GM18873 (cell line): ENCODE measurements around the gene SART3.
"Not testable (repeated sequence)": the region's sequence is repeated elsewhere in the genome, so short reads cannot be mapped to it uniquely, and the experiment has no call there.

Experiments used
- ATAC-seq: cut with Tn5 transposase; IDR thresholded peaks from one replicate; pipeline ENCODE4 v1.9.1; 2021; ENCODE audit warnings: mild to moderate bottlenecking, moderate library complexity, moderate number of reproducible peaks; ENCODE audit not compliant: unreplicated experiment, low FRiP score

Gene SART3

GRCh38 chr12:108598553-108599250 lies 37.7 kb upstream of the SART3 start:
- no peak for ATAC-seq

GRCh38 chr12:108597559-108598471 lies 36.8 kb upstream of the SART3 start, which contains the start of gene TMEM119:
TMEM119 (minus strand) TSS chr12:108598084; CDS start chr12:108592383, 5,701 bp downstream.
- ATAC-seq = no peak

DNA sequence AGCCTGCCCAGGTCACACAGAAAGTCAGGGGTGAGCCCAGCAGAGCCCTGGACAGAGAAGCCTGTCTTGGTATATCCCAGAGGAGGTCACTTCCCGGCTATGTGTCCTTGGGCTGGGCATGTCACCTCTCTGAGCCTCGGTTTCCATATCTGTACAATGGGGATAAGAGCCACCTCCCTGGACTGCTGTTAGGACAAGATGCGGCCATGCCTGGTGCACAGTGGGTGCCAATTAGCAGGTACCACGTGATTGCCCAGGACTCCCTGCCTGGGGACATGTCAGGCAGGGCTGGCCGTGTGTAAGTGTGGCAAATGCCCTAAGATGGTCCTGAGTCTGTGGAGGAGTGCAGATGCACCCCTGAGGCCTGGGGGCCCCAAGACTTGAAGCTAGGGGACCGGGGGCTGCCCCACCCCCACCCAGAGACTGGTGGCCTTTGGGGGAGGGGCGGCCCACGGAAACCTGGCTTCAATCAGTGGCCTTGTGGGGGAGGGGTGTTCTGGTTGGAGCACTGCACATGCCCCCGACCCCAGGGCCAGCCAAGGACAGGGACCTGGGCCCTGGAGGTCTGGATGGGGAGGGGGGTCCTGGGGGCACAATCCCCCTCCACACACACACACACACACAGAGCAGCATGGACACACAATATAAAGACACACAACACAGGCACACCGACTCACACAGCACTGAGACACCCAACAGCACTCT lies 36.0 kb upstream of the SART3 start:
- no peak for ATAC-seq

DNA sequence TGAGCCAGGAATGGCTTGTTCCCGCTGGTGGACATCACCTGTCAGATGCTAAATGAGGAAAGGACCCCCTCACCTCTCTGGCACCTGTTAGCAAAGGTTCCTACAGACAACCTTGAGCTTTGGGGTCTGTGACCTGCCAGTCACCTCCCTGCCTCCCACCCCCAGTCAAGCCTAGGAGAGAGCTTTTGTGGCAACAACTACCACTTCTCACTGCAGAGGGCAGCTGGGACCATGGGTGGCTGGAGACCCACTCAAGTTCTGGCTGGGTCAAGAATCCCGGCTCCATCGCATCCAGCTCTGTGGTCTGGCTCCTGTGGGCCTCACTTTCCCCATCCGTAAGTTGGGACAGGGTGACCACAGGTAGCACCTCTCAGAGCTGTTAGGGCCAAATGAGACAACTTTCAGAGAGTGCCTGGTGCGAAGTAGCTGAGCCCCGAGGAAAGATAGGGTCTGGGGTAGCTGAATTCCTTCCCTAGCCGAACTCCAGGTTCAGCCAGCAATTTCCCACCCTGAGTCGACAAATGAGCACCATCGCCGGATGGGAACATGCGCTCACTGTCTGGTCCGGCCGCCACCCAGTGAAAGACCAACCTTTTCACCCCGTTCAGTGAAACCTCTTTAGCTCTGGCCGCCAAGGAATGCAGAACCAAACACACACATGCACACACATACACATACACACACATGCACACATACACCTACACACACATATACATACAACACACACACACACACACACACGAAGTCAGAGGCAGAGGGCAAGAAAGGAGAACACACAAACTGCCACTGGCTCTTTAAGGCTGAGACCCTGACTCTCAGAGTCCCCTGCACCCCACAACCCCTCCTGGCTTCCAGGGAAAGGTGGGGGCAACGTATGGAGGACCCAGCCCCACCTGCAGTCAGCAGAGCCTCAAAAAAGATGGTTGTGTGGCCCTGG lies 35.0 kb upstream of the SART3 start:
- ATAC-seq = no peak

GRCh38 chr12:108594960-108595710 lies 34.2 kb upstream of the SART3 start:
- no peak for ATAC-seq

DNA sequence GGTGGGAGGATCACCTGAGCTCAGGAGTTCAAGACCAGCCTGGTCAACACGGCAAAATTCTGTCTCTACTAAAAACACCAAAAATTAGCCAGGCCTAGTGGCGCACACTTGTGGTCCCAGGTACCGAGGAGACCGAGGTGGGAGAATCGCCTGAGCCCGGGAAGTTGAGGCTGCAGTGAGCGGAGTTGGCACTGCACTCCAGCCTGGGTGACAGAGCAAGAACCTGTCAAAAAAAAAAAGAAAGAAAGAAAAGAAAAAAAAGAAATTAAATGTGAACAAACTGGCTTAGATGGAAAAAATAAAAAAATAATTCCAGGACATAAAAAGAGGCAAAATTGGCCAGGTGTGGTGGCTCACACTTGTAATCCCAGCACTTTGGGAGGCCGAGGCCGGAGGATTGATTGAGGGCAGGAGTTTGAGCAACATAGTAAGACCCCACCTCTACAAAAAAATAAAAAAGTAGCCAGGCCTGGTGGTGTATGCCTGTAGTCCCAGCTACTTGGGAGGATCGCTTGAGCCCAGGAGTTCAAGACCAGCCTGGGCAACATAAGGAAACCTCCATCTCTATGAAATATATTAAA lies 33.4 kb upstream of the SART3 start:
- no peak for ATAC-seq

- no peak for ATAC-seq
Measured at GRCh38 chr12:108592033-108592909, 31.3 kb upstream of the SART3 start.

- ATAC-seq = no peak
Measured at GRCh38 chr12:108591267-108591980, 30.5 kb upstream of the SART3 start.

DNA sequence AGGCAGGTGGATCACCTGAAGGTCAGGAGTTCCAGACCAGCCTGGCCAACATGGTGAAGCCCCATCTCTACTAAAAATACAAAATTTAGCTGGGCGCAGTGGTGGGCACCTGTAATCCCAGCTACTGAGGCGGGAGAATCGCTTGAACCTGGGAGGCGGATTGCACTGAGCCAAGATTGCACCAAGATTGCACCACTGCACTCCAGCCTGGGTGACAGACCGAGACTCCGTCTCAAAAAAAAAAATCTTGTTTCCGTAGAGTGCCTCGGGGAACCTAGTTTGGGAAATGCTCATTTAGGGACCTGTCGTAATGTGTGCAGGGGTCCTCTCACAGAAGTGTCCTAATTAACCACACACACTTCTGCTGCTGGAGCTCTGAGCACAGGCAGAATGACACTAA lies 29.5 kb upstream of the SART3 start:
- ATAC-seq = not testable (repeated sequence)

GRCh38 chr12:108589840-108590229 lies 28.9 kb upstream of the SART3 start:
- ATAC-seq = no peak

DNA sequence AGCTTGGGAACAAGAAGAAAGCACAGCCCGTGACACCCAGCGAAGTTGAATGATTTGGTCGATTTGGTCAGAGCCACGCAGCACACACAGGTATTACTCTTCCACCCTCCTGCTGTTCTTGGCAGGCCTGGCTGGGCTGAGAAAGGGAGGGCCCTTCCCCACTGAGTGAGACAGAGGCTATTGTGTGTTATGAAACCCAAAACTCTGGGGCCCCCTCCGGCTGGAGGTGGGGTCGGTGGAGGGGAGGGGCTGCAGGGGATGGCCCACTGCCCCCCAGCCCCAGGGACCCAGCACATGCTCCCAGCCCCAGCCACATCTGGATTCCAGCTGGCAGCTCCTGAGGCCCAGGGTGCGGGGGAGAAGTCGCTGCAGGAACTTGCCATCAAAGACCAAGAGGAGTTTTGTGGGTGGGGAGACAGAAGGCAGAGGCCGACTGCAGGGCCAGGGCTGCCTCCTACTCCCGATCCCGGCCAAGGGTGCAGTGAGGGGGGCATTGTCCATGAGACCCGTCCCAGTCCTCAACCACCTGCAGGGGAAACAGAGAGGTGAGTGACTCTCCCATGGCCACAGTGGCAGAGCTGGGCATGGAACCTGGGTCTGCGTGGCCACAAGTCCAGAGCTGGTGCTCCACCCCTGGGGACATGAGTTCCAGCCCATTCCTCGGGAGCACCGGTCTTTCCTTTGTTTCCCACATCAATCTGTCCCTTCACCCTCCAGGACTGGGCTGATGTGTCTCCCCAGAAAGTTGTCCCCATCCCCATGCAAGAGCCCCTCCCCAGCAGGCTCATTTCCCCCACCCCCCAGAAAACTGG lies 28.3 kb upstream of the SART3 start:
- no peak for ATAC-seq

GRCh38 chr12:108587826-108588225 lies 26.9 kb upstream of the SART3 start:
- ATAC-seq = no peak

DNA sequence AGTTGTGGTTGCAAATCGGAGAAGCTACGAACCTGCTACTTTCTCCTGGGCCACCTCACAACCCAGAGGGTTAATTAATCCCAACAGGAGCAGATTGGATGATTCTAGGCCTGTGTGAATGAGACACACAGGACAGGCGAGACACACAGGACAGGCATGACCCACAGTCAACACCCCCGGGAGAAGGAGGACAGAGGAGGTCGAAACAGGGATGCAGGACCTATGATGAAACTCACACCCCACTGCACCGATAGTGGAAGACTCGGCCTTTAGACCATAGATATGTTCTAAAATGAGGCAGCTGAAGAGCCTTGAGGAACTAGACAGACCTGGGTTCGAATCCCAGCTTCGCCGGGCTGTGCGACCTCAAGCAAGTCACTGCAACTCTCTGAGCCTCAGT lies 25.3 kb upstream of the SART3 start:
- no peak for ATAC-seq

DNA sequence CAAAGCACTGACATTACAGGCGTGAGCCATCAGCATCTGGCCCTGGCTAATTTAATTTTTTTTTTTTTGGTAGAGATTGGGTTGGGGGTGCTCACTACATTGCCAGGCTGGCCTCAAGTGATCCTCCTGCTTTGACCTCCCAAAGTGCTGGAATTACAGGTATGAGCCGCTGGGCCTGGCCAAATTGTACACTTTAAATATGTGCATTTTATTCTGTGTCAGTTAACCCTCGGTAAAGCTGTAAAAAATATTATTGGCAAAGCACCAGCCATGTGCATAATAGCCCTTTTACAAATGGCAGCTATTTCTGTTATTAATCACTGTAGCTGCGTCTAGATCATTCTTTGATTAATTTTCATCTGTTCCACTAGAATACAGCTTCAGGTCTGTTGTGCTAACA lies 24.9 kb upstream of the SART3 start:
- no peak for ATAC-seq

DNA sequence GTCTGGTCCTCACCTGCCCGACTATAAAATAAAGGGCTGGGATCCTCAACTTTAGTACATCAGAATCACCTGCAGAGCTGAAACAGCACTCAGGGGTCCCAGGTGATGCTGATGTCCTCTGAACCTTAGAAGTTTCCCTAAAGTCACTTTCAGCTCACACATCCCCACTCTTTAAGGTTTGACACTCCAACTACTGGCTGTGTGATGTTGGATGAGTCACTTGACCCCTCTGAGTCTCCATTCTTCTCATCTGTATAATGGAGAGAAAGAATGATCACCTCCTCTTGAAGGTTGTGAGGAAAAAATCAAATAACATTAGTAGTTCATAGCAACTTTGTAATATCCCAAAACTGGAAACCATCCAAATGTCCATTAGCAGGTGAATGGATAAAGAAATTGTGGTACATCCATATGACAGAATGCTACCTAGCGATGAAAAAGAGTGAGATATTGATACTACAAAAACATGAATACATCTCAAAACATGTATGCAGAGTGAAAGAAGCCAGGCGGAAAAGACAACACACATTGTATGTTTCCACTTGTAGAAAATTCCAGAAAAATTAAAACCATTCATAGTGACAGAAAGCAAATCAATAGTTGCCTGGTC lies 23.6 kb upstream of the SART3 start:
- ATAC-seq = no peak

GRCh38 chr12:108583991-108584390 lies 23.0 kb upstream of the SART3 start:
- ATAC-seq = no peak
